ENCODE measurements around the gene TNS3. TPM values are rescaled to one million over a fixed set of nuclear protein-coding genes. Genes with fewer than 3 reads are reported as not detected.

Gene TNS3
- total and polyA plus RNA-seq, 9 of the 15 experiments (the other 6 are each of a cell fraction or from before 2014, with no cell fraction given), result 0.20 TPM; not detected in 8

GRCh38 chr7:47596502-47597202, 14.7 kb upstream of the TNS3 start:
- BruUV-seq (replicated peaks), result no TSS peak

More at GRCh38 chr7:47596502-47597202, 14.7 kb upstream of the TNS3 start:
- Histone ChIP-seq H3K4me3 (no peak overlapping the region), H3K9me3 (replicated peaks; ENCODE audit: control insufficient read depth, insufficient read depth, low read depth, low read length) (no peaks in the 10 kb centered on the region), H3K27ac (ENCODE audit: extremely low read depth, low read depth, low read length) (no peak overlapping the region), H3K9ac (ENCODE audit: insufficient read depth in 1 of 2, low read depth in 2 of 2, low read length in 2 of 2) (no peak overlapping the region), H3K4me1 (replicated peaks in 1 of 2; ENCODE audit: control insufficient read depth in 2 of 2, insufficient read depth in 2 of 2, low read length in 2 of 2) (no peaks in the 10 kb centered on the region), H3K9me1 (ENCODE audit: control insufficient read depth, insufficient read depth, low read length) (no peaks in the 10 kb centered on the region), H3K27me3 (ENCODE audit: control insufficient read depth in 2 of 2, insufficient read depth in 2 of 2, low read length in 2 of 2) (peaks cover 2 to 28% of the 10 kb centered on the region in 2 experiments; a peak in 4 of 5 replicates), H4K20me1 (replicated peaks; ENCODE audit: control insufficient read depth, insufficient read depth, low read length) (no peaks in the 10 kb centered on the region; the same call in 1 of the 2 replicates), H2AFZ (ENCODE audit: low read depth, low read length) (no peak overlapping the region), H3K36me3 (ENCODE audit: control insufficient read depth, insufficient read depth, low read length) (no peaks in the 10 kb centered on the region), H3K79me2 (ENCODE audit: control insufficient read depth, insufficient read depth, low read length) (no peaks in the 10 kb centered on the region), H3K4me2 (ENCODE audit: insufficient read depth, low read length) (no peak overlapping the region)
- DNase-seq (ENCODE audit: extremely low read depth in 1 of 4, low spot score in 3 of 4), result no peak
- ATAC-seq, result no peak
- TF ChIP-seq CREB1 (IDR thresholded peaks at IDR 0.05) (no peak), CREB1 (CRISPR knock-in tag; IDR thresholded peaks at IDR 0.05) (no peak), ZNF280A (IDR thresholded peaks at IDR 0.05; ENCODE audit: low read depth, partially characterized antibody) (no peak), KLF1 (tag; IDR thresholded peaks at IDR 0.05) (no peak), E2F8 (IDR thresholded peaks at IDR 0.05; ENCODE audit: low read depth, partially characterized antibody) (no peak), ZNF507 (tag; conservative IDR thresholded peaks at IDR 0.05) (no peak), ZNF785 (CRISPR knock-in tag; IDR thresholded peaks at IDR 0.05) (no peak), KDM5B (IDR thresholded peaks at IDR 0.05; ENCODE audit: insufficient replicate concordance, low read depth, low read length) (no peak), MTF1 (CRISPR knock-in tag; IDR thresholded peaks at IDR 0.05; ENCODE audit: borderline replicate concordance) (no peak), NFATC3 (IDR thresholded peaks at IDR 0.05) (no peak), ARHGAP35 (IDR thresholded peaks at IDR 0.05; ENCODE audit: partially characterized antibody) (no peak)
- 4% methylated on average over 11 of the region's 12 CpGs for WGBS (ENCODE audit: insufficient coverage, low coverage, missing lambda C conversion rate)
- CTCF ChIA-PET (ENCODE audit: low intra/inter-chr PET ratio), result no interaction called here
- in situ Hi-C loops (cut with MboI), result no loop called here
- POLR2A ChIA-PET, result no interaction called here
- no peak for FAIRE-seq
- intact Hi-C loops (cut with micrococcal nuclease), result no loop called here
